Retinal pigment epithelial cell (primary cell): Measurements from ENCODE around the gene BICRAL.

ENCODE experiments used
- DNase-seq: peaks from one replicate; pipeline ENCODE4 v3.0.0-alpha.2; 2010; ENCODE audit warnings: low read depth
- H3K4me3 ChIP-seq: 2 replicates; pipeline ENCODE4 v1.5.1; 2011; ENCODE audit warnings: mild to moderate bottlenecking, low read length, control low read depth, moderate library complexity
- TF ChIP-seq, protein P1 (sequence below): conservative IDR thresholded peaks from 2 replicates; pipeline ENCODE4 v1.5.1; 2011; ENCODE audit warnings: low read depth, low read length, control low read depth, inconsistent platforms

BICRAL gene

DNA sequence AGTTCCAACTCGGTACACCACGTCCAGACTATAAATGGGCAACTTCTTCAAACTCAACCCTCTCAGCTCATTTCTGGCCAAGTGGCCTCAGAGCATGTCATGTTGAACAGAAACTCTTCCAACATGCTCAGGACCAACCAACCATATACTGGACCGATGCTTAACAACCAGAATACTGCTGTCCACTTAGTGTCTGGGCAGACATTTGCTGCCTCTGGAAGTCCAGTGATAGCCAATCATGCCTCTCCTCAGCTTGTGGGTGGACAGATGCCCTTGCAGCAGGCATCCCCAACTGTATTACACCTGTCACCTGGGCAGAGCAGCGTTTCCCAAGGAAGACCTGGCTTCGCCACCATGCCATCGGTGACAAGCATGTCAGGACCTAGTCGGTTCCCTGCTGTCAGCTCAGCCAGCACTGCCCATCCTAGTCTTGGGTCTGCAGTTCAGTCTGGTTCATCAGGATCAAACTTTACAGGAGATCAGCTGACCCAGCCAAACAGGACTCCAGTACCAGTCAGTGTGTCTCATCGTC, 47.8 kb downstream of the BICRAL start:
- TF ChIP-seq, protein P1, sequence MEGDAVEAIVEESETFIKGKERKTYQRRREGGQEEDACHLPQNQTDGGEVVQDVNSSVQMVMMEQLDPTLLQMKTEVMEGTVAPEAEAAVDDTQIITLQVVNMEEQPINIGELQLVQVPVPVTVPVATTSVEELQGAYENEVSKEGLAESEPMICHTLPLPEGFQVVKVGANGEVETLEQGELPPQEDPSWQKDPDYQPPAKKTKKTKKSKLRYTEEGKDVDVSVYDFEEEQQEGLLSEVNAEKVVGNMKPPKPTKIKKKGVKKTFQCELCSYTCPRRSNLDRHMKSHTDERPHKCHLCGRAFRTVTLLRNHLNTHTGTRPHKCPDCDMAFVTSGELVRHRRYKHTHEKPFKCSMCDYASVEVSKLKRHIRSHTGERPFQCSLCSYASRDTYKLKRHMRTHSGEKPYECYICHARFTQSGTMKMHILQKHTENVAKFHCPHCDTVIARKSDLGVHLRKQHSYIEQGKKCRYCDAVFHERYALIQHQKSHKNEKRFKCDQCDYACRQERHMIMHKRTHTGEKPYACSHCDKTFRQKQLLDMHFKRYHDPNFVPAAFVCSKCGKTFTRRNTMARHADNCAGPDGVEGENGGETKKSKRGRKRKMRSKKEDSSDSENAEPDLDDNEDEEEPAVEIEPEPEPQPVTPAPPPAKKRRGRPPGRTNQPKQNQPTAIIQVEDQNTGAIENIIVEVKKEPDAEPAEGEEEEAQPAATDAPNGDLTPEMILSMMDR = no peak
- no peak for DNase-seq
- H3K4me3 ChIP-seq = no peak overlapping the region

DNA sequence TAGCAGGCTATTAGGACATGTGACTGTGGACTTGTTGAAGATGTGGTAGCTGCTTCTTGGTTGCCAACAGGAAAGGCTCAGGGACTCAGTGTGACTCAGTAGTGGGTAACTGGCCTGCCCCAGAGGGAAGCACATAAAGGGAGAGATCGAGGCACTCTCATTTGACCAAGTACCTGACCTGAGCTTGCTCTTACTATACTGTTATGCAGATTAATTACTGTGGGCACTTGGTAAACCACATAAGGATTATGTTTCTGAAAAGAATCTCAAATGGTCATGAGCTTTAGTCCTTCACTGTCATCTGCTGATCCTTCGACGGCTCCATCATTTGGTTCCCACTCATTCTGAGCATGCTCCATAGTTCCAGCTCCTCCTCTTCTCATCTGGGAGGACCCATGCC, 49.4 kb downstream of the BICRAL start:
- no peak for DNase-seq
- TF ChIP-seq, protein P1 = no peak
- H3K4me3 ChIP-seq = no peak overlapping the region

DNA sequence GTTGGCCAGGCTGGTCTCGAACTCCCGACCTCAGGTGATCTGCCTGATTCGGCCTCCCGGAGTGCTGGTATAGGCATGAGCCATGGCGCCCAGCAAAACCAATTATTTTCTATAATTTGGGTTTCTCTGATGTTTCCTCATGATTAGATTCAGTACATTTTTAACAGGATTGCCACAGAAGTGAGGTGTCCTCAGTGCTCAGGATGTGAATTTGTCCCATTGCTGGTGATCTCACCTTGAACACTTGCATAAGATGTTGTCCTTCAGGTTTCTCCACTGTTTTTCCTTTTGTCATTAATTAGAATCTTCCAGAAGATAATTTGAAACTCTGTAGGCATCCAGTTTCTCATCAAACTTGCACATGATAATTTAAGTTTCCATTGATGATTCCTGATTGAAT, 52.2 kb downstream of the BICRAL start:
- no peak for DNase-seq
- no peak overlapping the region for H3K4me3 ChIP-seq
- TF ChIP-seq, protein P1 = no peak

DNA sequence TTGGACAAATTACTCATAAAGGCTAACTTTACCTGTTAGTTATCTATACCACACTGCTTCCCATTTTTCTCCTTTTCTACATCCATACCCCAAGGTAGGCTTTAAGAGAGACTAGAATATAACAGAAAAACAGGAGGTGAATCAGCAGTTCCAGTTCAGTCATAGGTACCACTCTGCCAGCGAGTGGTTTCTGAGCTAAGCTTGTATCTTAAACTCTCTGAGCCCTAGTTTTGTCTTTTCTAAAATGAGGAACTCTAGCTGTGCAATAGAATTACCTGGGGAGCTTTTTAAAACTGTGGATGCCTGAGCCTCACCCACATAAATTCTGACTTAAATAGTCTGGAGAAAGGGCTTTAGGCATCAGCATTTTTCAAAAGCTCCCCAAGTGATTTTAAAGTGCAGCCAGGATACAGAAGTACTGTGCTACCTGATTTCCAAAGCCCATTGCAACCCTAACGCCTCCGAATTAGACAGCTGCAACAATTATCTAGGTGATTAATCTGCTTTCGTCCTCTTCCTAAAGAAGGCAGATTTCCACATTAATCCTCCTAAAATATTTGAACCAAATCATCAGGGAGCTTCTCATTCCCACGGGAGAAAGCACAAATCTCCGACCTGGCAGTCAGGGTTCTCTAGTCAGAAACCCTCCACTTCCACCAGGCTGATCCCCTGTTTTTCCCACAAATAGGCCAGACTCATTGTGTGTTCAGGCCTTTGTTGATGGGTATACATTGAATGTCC, 60.2 kb downstream of the BICRAL start:
- TF ChIP-seq, protein P1 = no peak
- H3K4me3 ChIP-seq = no peak overlapping the region
- no peak for DNase-seq

DNA sequence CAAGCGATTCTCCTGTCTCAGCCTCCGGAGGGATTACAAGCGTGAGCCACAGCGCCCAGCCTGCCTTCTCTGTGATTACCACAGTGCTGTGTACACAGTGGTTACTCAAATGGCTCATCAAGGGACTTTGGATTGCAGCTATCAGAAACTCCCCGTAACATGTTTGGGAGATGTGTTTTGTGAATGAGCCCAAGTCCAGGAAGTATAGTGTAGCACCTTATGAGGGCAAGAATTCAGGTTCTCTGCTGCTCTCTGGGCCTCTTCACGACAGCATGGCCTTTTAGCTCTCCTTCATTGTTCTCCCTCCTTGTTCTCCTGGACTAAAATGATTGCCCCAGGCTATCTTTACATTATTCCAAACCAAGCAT, 63.5 kb downstream of the BICRAL start:
- no peak overlapping the region for H3K4me3 ChIP-seq
- TF ChIP-seq, protein P1 = no peak
- DNase-seq = no peak

DNA sequence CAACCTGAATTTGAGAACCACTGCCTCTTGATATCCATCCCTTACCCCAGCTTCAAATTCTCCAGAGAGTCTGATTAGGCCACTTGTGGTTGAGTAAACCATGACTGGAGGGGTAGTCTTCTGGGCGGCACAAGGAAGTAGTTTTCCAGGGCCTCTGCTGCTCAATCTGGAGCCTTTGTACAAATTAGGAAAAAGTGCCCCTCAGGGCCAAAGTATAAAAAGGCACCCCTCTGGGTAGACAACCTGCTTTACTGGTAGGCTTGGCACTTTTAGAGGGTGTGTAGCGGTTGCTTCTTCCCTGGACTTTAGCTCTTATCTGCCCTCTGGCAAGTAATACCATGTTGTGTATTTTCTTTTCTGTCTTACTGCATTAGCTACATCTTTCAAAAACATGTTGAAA, 64.7 kb downstream of the BICRAL start:
- DNase-seq = no peak
- TF ChIP-seq, protein P1 = no peak

DNA sequence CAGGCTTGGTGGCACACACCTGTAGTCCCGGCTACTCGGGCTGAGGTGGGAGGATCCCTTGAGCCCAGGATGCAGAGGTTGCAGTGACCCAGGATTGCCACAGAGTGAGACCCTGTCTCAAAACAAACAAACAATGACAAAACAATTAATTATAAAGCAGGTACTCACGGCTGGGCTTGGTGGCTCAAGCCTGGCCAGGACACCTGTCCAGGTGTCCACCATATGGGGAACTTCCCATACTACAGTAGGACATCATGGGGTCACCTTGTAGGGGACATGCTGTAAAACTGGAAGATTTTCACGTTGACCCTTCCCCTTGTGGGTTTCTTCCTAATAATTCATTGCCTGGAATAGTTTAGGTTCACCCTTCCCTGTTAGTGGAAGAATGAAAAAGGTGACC, 66.8 kb downstream of the BICRAL start:
- TF ChIP-seq, protein P1 = no peak
- no peak overlapping the region for H3K4me3 ChIP-seq
- no peak for DNase-seq

More for the DNA sequence above, 64.7 kb downstream of the BICRAL start:
- no peak overlapping the region for H3K4me3 ChIP-seq
